ENCODE results near the gene PTPRO. TPM values are rescaled to one million over a fixed set of nuclear protein-coding genes. Genes with fewer than 3 reads are reported as not detected.

Gene PTPRO
- polyA plus RNA-seq, 2 of the 4 experiments (the other 2 are of a cell fraction) = 0.04 TPM; not detected in 1

- Histone ChIP-seq H3K27ac (no peak overlapping the region), H3K4me1 (peaks cover 5% of the 10 kb centered on the region; the same call in 1 of the 3 replicates), H3K9me3 (no peaks in the 10 kb centered on the region), H3K4me2 (no peak overlapping the region), H3K4me3 (no peak overlapping the region)
- 6% methylated on average over 1 of the region's 1 CpG for WGBS (ENCODE audit: missing lambda C conversion rate)
- TF ChIP-seq ESRRA (IDR thresholded peaks at IDR 0.05; ENCODE audit: borderline replicate concordance, low read length) = no peak
- TF ChIP-seq ATOH8 (CRISPR knock-in tag; IDR thresholded peaks at IDR 0.05; ENCODE audit: low read depth) = no peak
- TF ChIP-seq POLR2A (IDR thresholded peaks at IDR 0.05; ENCODE audit: low read length) = no peak
- no peak for TF ChIP-seq HOXB5 (CRISPR knock-in tag; IDR thresholded peaks at IDR 0.05)
- TF ChIP-seq TFCP2L1 (CRISPR knock-in tag; IDR thresholded peaks at IDR 0.05) = no peak
- no peak for TF ChIP-seq CHD4 (IDR thresholded peaks at IDR 0.05; ENCODE audit: borderline replicate concordance)
- no peak for TF ChIP-seq RARB (CRISPR knock-in tag; IDR thresholded peaks at IDR 0.05)
- TF ChIP-seq HEYL (CRISPR knock-in tag; IDR thresholded peaks at IDR 0.05) = no peak
- no peak for ATAC-seq
- FAIRE-seq = no peak
- DNase-seq (ENCODE audit: low read depth in 1 of 2, low spot score in 1 of 2) = no peak
- ChIA-PET POLR2A (no interaction called here), CTCF (no interaction called here)
These were observed 67.3 kb downstream of the PTPRO start for GRCh38 chr12:15389561-15389960.

GRCh38 chr12:15393037-15393436 lies 70.7 kb downstream of the PTPRO start:
- DNase-seq (ENCODE audit: low read depth in 1 of 2, low spot score in 1 of 2) = peak in 1 of 2 experiments; percentile 3
- FAIRE-seq = no peak
- CTCF ChIA-PET = interaction anchor here (0.6 to 0.8 kb wide), 2 partner anchors 130 to 802 kb away, joined by 4 read pairs; no protein-coding TSS in a partner anchor
- Histone ChIP-seq H3K27ac (no peak overlapping the region), H3K4me2 (no peak overlapping the region), H3K4me1 (peaks cover 5% of the 10 kb centered on the region; the same call in 1 of the 3 replicates), H3K4me3 (no peak overlapping the region), H3K9me3 (no peaks in the 10 kb centered on the region)
- TF ChIP-seq HEYL (CRISPR knock-in tag; IDR thresholded peaks at IDR 0.05) (no peak), EHMT2 (IDR thresholded peaks at IDR 0.05; ENCODE audit: low read depth) (no peak), HES2 (IDR thresholded peaks at IDR 0.05) (no peak), CTCF (IDR thresholded peaks at IDR 0.05) (no peak), JUN (IDR thresholded peaks at IDR 0.05) (no peak)
- POLR2A ChIA-PET = no interaction called here
- 16% methylated on average over 1 of the region's 1 CpG for WGBS (ENCODE audit: missing lambda C conversion rate)
- ATAC-seq = peak in 1 of 2 experiments; percentile 64; a peak in 2 of 6 replicates

GRCh38 chr12:15393995-15394394 lies 71.7 kb downstream of the PTPRO start:
- POLR2A ChIA-PET = no interaction called here

GRCh38 chr12:15404485-15404884 lies 82.2 kb downstream of the PTPRO start:
- FAIRE-seq = peak; percentile 32
- CTCF ChIA-PET = no interaction called here
- ATAC-seq = no peak

More at GRCh38 chr12:15393995-15394394, 71.7 kb downstream of the PTPRO start:
- no peaks in the 10 kb centered on the region for H3K9me3 ChIP-seq
- H3K27ac ChIP-seq = no peak overlapping the region
- no peak for TF ChIP-seq CBX8 (IDR thresholded peaks at IDR 0.05)
- no peak overlapping the region for H3K4me2 ChIP-seq
- ATAC-seq = no peak
- DNase-seq (ENCODE audit: low read depth in 1 of 2, low spot score in 1 of 2) = no peak
- H3K4me1 ChIP-seq = peaks cover 5% of the 10 kb centered on the region; the same call in 1 of the 3 replicates
- H3K4me3 ChIP-seq = no peak overlapping the region
- no peak for FAIRE-seq
- CTCF ChIA-PET = no interaction called here

More at GRCh38 chr12:15404485-15404884, 82.2 kb downstream of the PTPRO start:
- DNase-seq (ENCODE audit: low read depth in 1 of 2, low spot score in 1 of 2) = no peak
- H3K9me3 ChIP-seq = no peaks in the 10 kb centered on the region
- H3K4me2 ChIP-seq = no peak overlapping the region
- TF ChIP-seq NFE2L2 (conservative IDR thresholded peaks at IDR 0.05; ENCODE audit: low read length) (no peak), PBX3 (IDR thresholded peaks at IDR 0.05) (no peak), HMGXB4 (CRISPR knock-in tag; IDR thresholded peaks at IDR 0.05; ENCODE audit: borderline replicate concordance) (no peak)
- H3K4me1 ChIP-seq = no peaks in the 10 kb centered on the region
- no peak overlapping the region for H3K4me3 ChIP-seq
- H3K27ac ChIP-seq = no peak overlapping the region
- WGBS (ENCODE audit: missing lambda C conversion rate) = 4% methylated on average over 1 of the region's 1 CpG
- POLR2A ChIA-PET = no interaction called here

Data from A549 (cell line).